H1 (cell line): Measurements from ENCODE around the gene OPCML. TPM values are rescaled to one million over a fixed set of nuclear protein-coding genes. Genes with fewer than 3 reads are reported as not detected.

Experiments
- ATF2 ChIP-seq: IDR thresholded peaks from 2 replicates; pipeline ENCODE4 v1.6.1; 2012; ENCODE audit warnings: low read length, inconsistent platforms
- BCL11A ChIP-seq, 2 experiments: IDR thresholded peaks; one replicate each; pipeline ENCODE4 v1.6.1; 2011; ENCODE audit warnings: low read depth in 2 of 2, low read length in 2 of 2, mild to moderate bottlenecking in 2 of 2
- CTCF ChIP-seq, 3 experiments: IDR thresholded peaks; 1 replicate in 2 of 3; 2 replicates in 1 of 3; pipeline versions ENCODE4 v1.5.1 to v1.6.1; 2011; ENCODE audit warnings: low read length in 3 of 3, mild to moderate bottlenecking in 3 of 3, inconsistent platforms in 2 of 3, low read depth in 1 of 3, moderate library complexity in 1 of 3; ENCODE audit not compliant: insufficient read depth in 1 of 3; ENCODE audit errors: control extremely low read depth in 1 of 3
- PHF8 ChIP-seq: fragments of 200-600 bp; sonication (generic); conservative IDR thresholded peaks from 2 replicates; pipeline ENCODE4 v1.7.1; 2012; ENCODE audit warnings: low read depth, mild to moderate bottlenecking, inconsistent platforms, low read length, moderate library complexity
- POU5F1 ChIP-seq: IDR thresholded peaks from 2 replicates; pipeline ENCODE4 v1.6.1; 2011; ENCODE audit warnings: low read depth, mild to moderate bottlenecking, low read length, moderate library complexity
- RFX5 ChIP-seq: IDR thresholded peaks from 2 replicates; pipeline ENCODE4 v1.6.1; 2011; ENCODE audit warnings: low read depth, low read length, improper control_type of control experiment, borderline replicate concordance
- SIRT6 ChIP-seq: IDR thresholded peaks from one replicate; pipeline ENCODE4 v1.7.1; 2012; ENCODE audit warnings: low read length, inconsistent platforms
- SP1 ChIP-seq: IDR thresholded peaks from 2 replicates; pipeline ENCODE4 v1.6.1; 2011; ENCODE audit warnings: low read depth, low read length
- SP4 ChIP-seq: IDR thresholded peaks from 2 replicates; pipeline ENCODE4 v1.6.1; 2012; ENCODE audit warnings: low read length, inconsistent platforms
- YY1 ChIP-seq: IDR thresholded peaks from 2 replicates; pipeline ENCODE4 v1.6.1; 2011; ENCODE audit warnings: low read depth, mild to moderate bottlenecking, low read length
- ZNF274 ChIP-seq: IDR thresholded peaks from 2 replicates; pipeline ENCODE4 v1.7.0; 2012; ENCODE audit warnings: low read length, borderline replicate concordance; ENCODE audit errors: extremely low read depth
- polyA plus RNA-seq, 7 experiments: library from polyadenylated mRNA; depleted of rRNA in 3 of 7; stranded (reverse) in 5 of 7; unstranded in 2 of 7; fragments of >200 nt in 5 of 7; fragments of 200-250 nt in 2 of 7; gene quantifications; 1 replicate in 5 of 7; 2 replicates in 1 of 7; 4 replicates in 1 of 7; pipeline versions ENCODE4 v1.2.1 to v1.2.3, GENCODE V29; 2011 to 2013; ENCODE audit warnings: missing spikeins in 2 of 7, mixed read lengths in 2 of 7
- total RNA-seq: library from RNA; stranded (reverse); fragmentation: NEBNext Ultra II Directional; extraction: Animal tissue kit (Norgen Biotek cat#: 25700); gene quantifications from 2 replicates; pipeline ENCODE4 v1.2.1, GENCODE V29; 2021

The OPCML gene
- total and polyA plus RNA-seq, 2 of the 8 experiments (the other 6 are each of a cell fraction or from before 2014, with no cell fraction given): 2.3 to 3.1 TPM

- no peak for TF ChIP-seq CTCF (IDR thresholded peaks at IDR 0.05; ENCODE audit: control extremely low read depth in 1 of 3, insufficient read depth in 1 of 3, low read depth in 1 of 3, low read length in 3 of 3)
- no peak for TF ChIP-seq RFX5
- no peak for TF ChIP-seq POU5F1
- no peak for TF ChIP-seq SP4
- no peak for TF ChIP-seq ATF2
- no peak for TF ChIP-seq SP1
- TF ChIP-seq YY1: no peak
- TF ChIP-seq ZNF274: no peak
- TF ChIP-seq BCL11A (IDR thresholded peaks at IDR 0.05; ENCODE audit: low read depth in 2 of 2, low read length in 2 of 2): no peak
- TF ChIP-seq PHF8: no peak
- no peak for TF ChIP-seq SIRT6
- TF ChIP-seq, all 59 proteins: peak for 0
Measured at GRCh38 chr11:132913295-132913694, 619.0 kb downstream of the OPCML start (continued).
